GM12878 (cell line): ENCODE data around the gene ADAMTS2. TPM values are rescaled to one million over a fixed set of nuclear protein-coding genes. Genes with fewer than 3 reads are reported as not detected.

Source experiments
- ATAC-seq: fragments of 200-7000 bp; cut with Tn5 transposase; 3 replicates; pipeline ENCODE4 v1.9.1; 2020; ENCODE audit warnings: mild to moderate bottlenecking, moderate library complexity
- BruUV-seq: library from RNA; stranded (reverse); fragments of 400-500 nt; replicated peaks from 2 replicates; lab custom pipeline; 2021; lab: Mats Ljungman, UMichigan
- CTCF ChIA-PET: fragments of 300-600 bp; sonication (Branson Sonifier 250); formaldehyde crosslinking; extraction: SDS; loops from one replicate; lab custom pipeline; 2021; ENCODE audit warnings: inconsistent platforms; lab: Yijun Ruan, JAX
- POLR2A ChIA-PET: fragments of 350-600 bp; formaldehyde crosslinking; extraction: SDS; loops from one replicate; lab custom pipeline; 2021; ENCODE audit warnings: inconsistent platforms; lab: Charles Lee
- RAD21 ChIA-PET: fragments of 300-600 bp; sonication (Branson Sonifier 250); formaldehyde crosslinking; loops from one replicate; lab custom pipeline; 2023; ENCODE audit warnings: antibody characterized with exemption; ENCODE audit not compliant: unreplicated experiment; lab: Charles Lee
- SMC1A ChIA-PET: fragments of 300-600 bp; sonication (Branson Sonifier 250); formaldehyde crosslinking; loops from one replicate; lab custom pipeline; 2023; ENCODE audit not compliant: unreplicated experiment, uncharacterized antibody; lab: Charles Lee
- DNase-seq: peaks from one replicate; pipeline ENCODE4 v3.0.0-alpha.2; 2011; ENCODE audit warnings: low read depth, low spot score
- FAIRE-seq: peaks from 3 replicates; lab custom pipeline; 2011; peaks lifted over from hg19 to GRCh38; lab: Jason Lieb, UNC
- H2AFZ ChIP-seq: 2 replicates; pipeline ENCODE4 v1.6.0; 2011; ENCODE audit warnings: low read depth, low read length, control low read depth; ENCODE audit not compliant: control insufficient read depth
- H3K27ac ChIP-seq: 2 replicates; pipeline ENCODE4 v1.5.1; 2011; ENCODE audit warnings: control low read depth; ENCODE audit not compliant: control insufficient read depth, insufficient read depth
- H3K27me3 ChIP-seq, 2 experiments: replicated peaks in 1 of 2; 2 replicates each; pipeline versions ENCODE4 v1.6.0 to v1.6.1; 2011; ENCODE audit warnings: low read length in 1 of 2; ENCODE audit not compliant: control insufficient read depth in 2 of 2, insufficient read depth in 2 of 2
- H3K36me3 ChIP-seq, 2 experiments: 2 replicates each; pipeline ENCODE4 v1.5.1; 2011; ENCODE audit warnings: low read length in 1 of 2; ENCODE audit not compliant: control insufficient read depth in 2 of 2, insufficient read depth in 2 of 2
- H3K4me1 ChIP-seq: 2 replicates; pipeline ENCODE4 v1.6.1; 2011; ENCODE audit warnings: mild to moderate bottlenecking, low read length, moderate library complexity, mixed read lengths; ENCODE audit not compliant: control insufficient read depth, insufficient read depth
- H3K4me2 ChIP-seq: 2 replicates; pipeline ENCODE4 v1.6.0; 2011; ENCODE audit warnings: control low read depth; ENCODE audit not compliant: control insufficient read depth, insufficient read depth
- H3K4me3 ChIP-seq: fragments of 200-600 bp; sonication (generic); 2 replicates; pipeline ENCODE4 v1.5.1; 2016
- H3K79me2 ChIP-seq: 2 replicates; pipeline ENCODE4 v1.6.0; 2011; ENCODE audit warnings: low read length; ENCODE audit not compliant: control insufficient read depth, insufficient read depth
- H3K9ac ChIP-seq: 2 replicates; pipeline ENCODE4 v1.8.0; 2011; ENCODE audit warnings: low read length, control low read depth, mixed read lengths; ENCODE audit not compliant: control insufficient read depth, insufficient read depth
- H3K9me3 ChIP-seq: replicated peaks from 3 replicates; pipeline ENCODE4 v1.5.1; 2011; ENCODE audit warnings: mild to moderate bottlenecking, low read length; ENCODE audit not compliant: control insufficient read depth, insufficient read depth
- H4K20me1 ChIP-seq: 2 replicates; pipeline ENCODE4 v1.6.0; 2011; ENCODE audit not compliant: control insufficient read depth, insufficient read depth
- ASH2L ChIP-seq: fragments of 300-600, 200-600 bp; sonication (generic); IDR thresholded peaks from 2 replicates; pipeline ENCODE4 v1.6.1; 2017; ENCODE audit warnings: low read depth, mild to moderate bottlenecking, borderline replicate concordance
- EGR1 ChIP-seq, 2 experiments: IDR thresholded peaks; 1 replicate in 1 of 2; 2 replicates in 1 of 2; pipeline ENCODE4 v1.6.1; 2011 to 2012; ENCODE audit warnings: low read depth in 2 of 2, low read length in 2 of 2, borderline replicate concordance in 1 of 2, mild to moderate bottlenecking in 1 of 2, moderate library complexity in 1 of 2
- HCFC1 ChIP-seq: fragments of 150-350 bp; IDR thresholded peaks from 2 replicates; pipeline ENCODE4 v1.6.1; 2014; ENCODE audit warnings: low read length
- IKZF1 ChIP-seq: fragments of 450-650 bp; conservative IDR thresholded peaks from 2 replicates; pipeline ENCODE4 v1.6.1; 2017; ENCODE audit warnings: antibody characterized with exemption, mild to moderate bottlenecking
- MTA3 ChIP-seq: IDR thresholded peaks from 2 replicates; pipeline ENCODE4 v1.6.1; 2012; ENCODE audit warnings: low read length, inconsistent platforms, borderline replicate concordance
- MYC ChIP-seq: IDR thresholded peaks from 2 replicates; pipeline ENCODE4 v1.6.1; 2011; ENCODE audit warnings: mild to moderate bottlenecking, low read length, moderate library complexity, inconsistent platforms; ENCODE audit not compliant: insufficient read depth, insufficient replicate concordance, insufficient read length, severe bottlenecking
- NR2C2 ChIP-seq: IDR thresholded peaks from 2 replicates; pipeline ENCODE4 v1.6.1; 2011; ENCODE audit warnings: borderline replicate concordance, low read depth; ENCODE audit not compliant: control insufficient read depth, insufficient read length
- RAD51 ChIP-seq: fragments of 450-650 bp; IDR thresholded peaks from 2 replicates; pipeline ENCODE4 v1.6.1; 2016; ENCODE audit warnings: moderate library complexity, mild to moderate bottlenecking, inconsistent platforms
- RELA ChIP-seq: fragments of 450-650 bp; IDR thresholded peaks from 2 replicates; pipeline ENCODE4 v1.8.0; 2014; ENCODE audit warnings: borderline replicate concordance; ENCODE audit not compliant: partially characterized antibody
- SMC3 ChIP-seq: IDR thresholded peaks from 2 replicates; pipeline ENCODE4 v1.6.1; 2011; ENCODE audit warnings: low read length, improper control_type of control experiment, borderline replicate concordance
- TBL1XR1 ChIP-seq: IDR thresholded peaks from 2 replicates; pipeline ENCODE4 v1.6.1; 2012; ENCODE audit warnings: low read depth, low read length, improper control_type of control experiment
- ZNF384 ChIP-seq: IDR thresholded peaks from 2 replicates; pipeline ENCODE4 v1.6.1; 2012; ENCODE audit warnings: low read depth, mild to moderate bottlenecking, low read length, improper control_type of control experiment, borderline replicate concordance
- WGBS: methylation state at CpG from one replicate; pipeline ENCODE4 v1.1.6; 2016; ENCODE audit warnings: low lambda C conversion rate; ENCODE audit not compliant: insufficient replicate concordance, insufficient coverage; ENCODE audit errors: missing lambda C conversion rate; 5-methylcytosine and 5-hydroxymethylcytosine counted together
- in situ Hi-C: fragments of 300-500 bp; cut with MboI; formaldehyde crosslinking; loops from 9 replicates; pipeline ENCODE4 v1.14.3; 2018; ENCODE audit warnings: mixed read lengths
- intact Hi-C: fragments of 100-400 bp; cut with micrococcal nuclease; formaldehyde crosslinking; loops from one replicate; pipeline ENCODE4 v1.14.2; 2022; ENCODE audit not compliant: unreplicated experiment
- polyA plus RNA-seq, 11 experiments: library from polyadenylated mRNA; depleted of rRNA in 4 of 11; unstranded in 6 of 11; stranded (reverse) in 5 of 11; fragments of >200 nt; fragmentation: Nextera tagmentation in 4 of 11; fragmentation: Illumina TruSeq in 1 of 11; extraction: Ambion mirVana in 4 of 11; extraction: Trizol in 1 of 11; gene quantifications; 1 replicate in 1 of 11; 2 replicates in 10 of 11; pipeline versions ENCODE4 v1.2.1 to v1.2.3, GENCODE V29; 2011 to 2016; ENCODE audit warnings: inconsistent platforms in 2 of 11, missing spikeins in 2 of 11, low read depth in 1 of 11
- total RNA-seq, 4 experiments: library from RNA; depleted of rRNA in 3 of 4; stranded (reverse); fragments of >200 nt in 3 of 4; fragmentation: Illumina TruSeq in 1 of 4; extraction: Trizol in 1 of 4; gene quantifications; 2 replicates each; pipeline versions ENCODE4 v1.2.1 to v1.2.3, GENCODE V29; 2013 to 2021
- TF ChIP-seq, protein P1 (sequence below): fragments of 150-350 bp; IDR thresholded peaks from 2 replicates; pipeline ENCODE4 v1.6.1; 2014; ENCODE audit warnings: mild to moderate bottlenecking, low read depth, low read length

The ADAMTS2 gene
- total and polyA plus RNA-seq, 10 of the 15 experiments (the other 5 are each of a cell fraction or from before 2014, with no cell fraction given) = 0.03 to 0.05 TPM; not detected in 8

DNA sequence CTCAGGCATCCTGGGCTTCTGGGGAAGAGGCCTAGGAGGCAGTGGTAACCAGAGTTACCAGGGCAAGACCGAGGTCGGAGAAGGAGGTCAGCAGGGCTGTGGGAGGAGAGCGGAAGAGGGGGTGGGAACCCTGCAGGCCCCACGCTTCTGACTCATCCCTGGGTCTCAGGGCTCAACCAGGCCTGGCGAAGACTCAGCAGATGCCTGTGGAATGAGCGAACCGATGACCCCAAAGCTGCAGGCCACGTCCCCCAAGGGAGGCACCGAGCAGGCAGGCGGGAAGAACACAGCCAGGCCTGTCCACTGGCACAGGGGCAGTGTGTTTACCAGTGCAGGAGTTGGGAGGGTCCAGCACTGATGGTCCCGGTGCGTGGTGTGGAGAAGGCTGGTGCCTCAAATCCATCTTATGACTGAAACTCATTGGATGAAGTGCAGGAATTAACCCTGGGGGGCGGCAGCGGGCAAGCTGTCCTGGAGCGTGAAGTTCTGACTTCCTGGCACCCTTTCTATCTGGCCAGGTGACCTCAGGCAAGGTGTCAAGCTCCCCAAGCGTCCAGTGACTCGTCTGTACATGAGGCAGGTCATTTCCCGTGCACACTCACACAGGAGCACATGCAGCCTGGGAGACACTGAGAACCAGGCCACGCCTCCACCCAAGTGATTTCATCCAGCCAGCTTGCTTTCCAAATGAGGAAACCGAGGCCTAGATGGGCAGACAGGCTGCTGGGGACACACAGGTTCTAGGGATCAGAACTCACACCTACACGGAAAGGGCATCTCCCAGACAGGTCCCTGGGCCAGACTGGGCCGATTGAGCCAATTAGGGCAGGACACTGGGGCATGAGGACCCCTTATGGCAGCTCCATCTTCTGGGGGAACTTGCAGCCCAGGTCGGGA, 69.1 kb downstream of the ADAMTS2 start:
- WGBS = 41% methylated on average over 23 of the region's 23 CpGs
- POLR2A ChIA-PET = no interaction called here
- in situ Hi-C loops = no loop called here
- Histone ChIP-seq H3K27me3 (no peaks in the 10 kb centered on the region), H3K36me3 (no peaks in the 10 kb centered on the region), H2AFZ (no peak overlapping the region), H3K9ac (no peak overlapping the region), H3K4me1 (no peaks in the 10 kb centered on the region), H3K4me3 (no peak overlapping the region), H3K79me2 (no peaks in the 10 kb centered on the region), H3K9me3 (no peaks in the 10 kb centered on the region; the same call in 2 of the 3 replicates), H3K4me2 (no peak overlapping the region), H3K27ac (no peak overlapping the region), H4K20me1 (no peaks in the 10 kb centered on the region)
- intact Hi-C loops = no loop called here
- BruUV-seq = no TSS peak
- FAIRE-seq (no peak), ATAC-seq (no peak), DNase-seq (no peak)
- CTCF ChIA-PET = no interaction called here
- RAD21 ChIA-PET = no interaction called here
- SMC1A ChIA-PET = no interaction called here
- TF ChIP-seq MTA3 = no peak
- no peak for TF ChIP-seq ASH2L
- TF ChIP-seq HCFC1 = no peak
- TF ChIP-seq NR2C2 = no peak
- no peak for TF ChIP-seq TBL1XR1
- TF ChIP-seq RELA = no peak

DNA sequence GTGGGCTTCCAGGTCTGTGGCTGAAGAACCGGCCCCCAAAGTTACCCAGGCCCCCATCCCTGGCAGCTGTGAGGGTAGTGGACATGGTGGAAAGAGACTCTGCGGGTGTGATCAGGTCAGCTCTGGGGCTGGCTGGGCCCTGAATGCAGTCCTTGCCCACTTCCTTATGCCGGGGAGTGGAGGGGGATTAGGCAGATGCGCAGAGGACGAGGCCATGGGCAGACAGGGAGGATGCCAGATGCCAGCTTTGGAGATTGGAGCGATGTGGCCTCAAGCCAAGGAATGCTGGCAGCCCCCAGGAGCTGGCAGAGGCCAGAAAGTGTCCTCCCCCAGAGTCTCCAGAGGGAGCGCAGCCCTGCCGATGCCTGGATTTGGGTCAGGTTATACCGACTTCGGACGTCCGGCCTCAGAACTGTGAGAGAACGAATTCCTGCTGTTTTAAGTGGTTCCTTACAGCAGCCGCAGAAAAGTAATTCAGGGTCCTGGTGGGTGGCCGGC, 69.8 kb downstream of the ADAMTS2 start:
- no peak for FAIRE-seq
- ChIA-PET RAD21 (no interaction called here), SMC1A (no interaction called here), CTCF (no interaction called here), POLR2A (no interaction called here)
- no peak overlapping the region for H2AFZ ChIP-seq
- in situ Hi-C loops (no loop called here), intact Hi-C loops (no loop called here)
- H3K9ac ChIP-seq = no peak overlapping the region
- H3K27ac ChIP-seq = no peak overlapping the region
- H3K4me3 ChIP-seq = no peak overlapping the region
- 68% methylated on average over 15 of the region's 15 CpGs for WGBS
- no TSS peak for BruUV-seq
- no peaks in the 10 kb centered on the region for H3K27me3 ChIP-seq
- no peaks in the 10 kb centered on the region for H4K20me1 ChIP-seq
- H3K4me1 ChIP-seq = no peaks in the 10 kb centered on the region
- no peaks in the 10 kb centered on the region for H3K36me3 ChIP-seq
- H3K79me2 ChIP-seq = no peaks in the 10 kb centered on the region
- no peak overlapping the region for H3K4me2 ChIP-seq
- no peak for ATAC-seq
- DNase-seq = no peak
- H3K9me3 ChIP-seq = no peaks in the 10 kb centered on the region; the same call in 2 of the 3 replicates
- no peak for TF ChIP-seq ZNF384
- TF ChIP-seq MYC = no peak
- TF ChIP-seq, protein P1, sequence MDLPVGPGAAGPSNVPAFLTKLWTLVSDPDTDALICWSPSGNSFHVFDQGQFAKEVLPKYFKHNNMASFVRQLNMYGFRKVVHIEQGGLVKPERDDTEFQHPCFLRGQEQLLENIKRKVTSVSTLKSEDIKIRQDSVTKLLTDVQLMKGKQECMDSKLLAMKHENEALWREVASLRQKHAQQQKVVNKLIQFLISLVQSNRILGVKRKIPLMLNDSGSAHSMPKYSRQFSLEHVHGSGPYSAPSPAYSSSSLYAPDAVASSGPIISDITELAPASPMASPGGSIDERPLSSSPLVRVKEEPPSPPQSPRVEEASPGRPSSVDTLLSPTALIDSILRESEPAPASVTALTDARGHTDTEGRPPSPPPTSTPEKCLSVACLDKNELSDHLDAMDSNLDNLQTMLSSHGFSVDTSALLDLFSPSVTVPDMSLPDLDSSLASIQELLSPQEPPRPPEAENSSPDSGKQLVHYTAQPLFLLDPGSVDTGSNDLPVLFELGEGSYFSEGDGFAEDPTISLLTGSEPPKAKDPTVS = no peak
- no peak for TF ChIP-seq RAD51
- TF ChIP-seq SMC3 = no peak
- no peak for TF ChIP-seq IKZF1
- TF ChIP-seq EGR1 (IDR thresholded peaks at IDR 0.05; ENCODE audit: borderline replicate concordance in 1 of 2, low read depth in 2 of 2, low read length in 2 of 2) = no peak
